DMS 273 treated with DMSO at 0.1 percent for 48 hours (cell line): ENCODE results near the gene BORCS5.
"Not testable (repeated sequence)": the region's sequence is repeated elsewhere in the genome, so short reads cannot be mapped to it uniquely, and the experiment has no call there.

Source experiments
- DNase-seq: peaks from one replicate; lab custom pipeline; 2025; lab: John Stamatoyannopoulos, UW

The BORCS5 gene

DNA sequence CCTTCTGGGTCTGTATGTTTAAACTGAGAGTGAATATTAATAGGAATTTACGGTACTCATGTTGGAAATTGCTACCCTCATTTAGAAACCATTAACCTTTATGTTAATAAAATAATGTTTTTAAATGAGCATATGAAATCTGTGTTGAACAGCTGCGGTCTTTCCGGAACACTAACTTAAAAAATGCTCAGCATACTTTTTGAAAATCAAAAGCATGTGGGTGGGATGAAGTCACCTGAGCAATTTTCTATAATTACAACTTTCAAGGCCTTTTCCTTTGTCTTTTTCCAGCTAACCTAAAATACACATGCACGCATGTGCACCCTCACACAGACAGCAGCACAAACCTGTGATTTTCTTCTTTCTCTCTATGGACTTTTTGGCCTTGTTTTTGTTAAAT is 39.8 kb downstream of the BORCS5 start:
- no peak for DNase-seq

DNA sequence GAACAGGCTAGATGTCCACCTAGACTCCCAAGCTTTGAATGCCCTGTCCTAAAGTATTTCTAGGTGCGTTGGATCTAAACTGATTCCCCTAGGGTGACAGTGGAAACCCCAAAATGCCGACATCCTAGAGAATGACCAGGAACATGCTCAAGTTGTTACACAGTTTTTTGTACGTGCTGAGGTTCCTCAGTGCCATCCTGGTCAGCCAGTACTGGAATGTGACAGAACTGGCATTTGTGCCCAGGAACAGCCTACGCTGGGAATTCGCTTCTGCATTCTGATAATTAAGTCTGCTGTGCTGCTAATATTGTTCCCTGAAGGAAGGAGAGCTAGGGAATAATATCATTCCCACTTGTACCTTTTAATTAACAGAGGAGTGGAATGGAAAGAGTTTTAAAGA is 40.3 kb downstream of the BORCS5 start:
- DNase-seq: no peak

DNA sequence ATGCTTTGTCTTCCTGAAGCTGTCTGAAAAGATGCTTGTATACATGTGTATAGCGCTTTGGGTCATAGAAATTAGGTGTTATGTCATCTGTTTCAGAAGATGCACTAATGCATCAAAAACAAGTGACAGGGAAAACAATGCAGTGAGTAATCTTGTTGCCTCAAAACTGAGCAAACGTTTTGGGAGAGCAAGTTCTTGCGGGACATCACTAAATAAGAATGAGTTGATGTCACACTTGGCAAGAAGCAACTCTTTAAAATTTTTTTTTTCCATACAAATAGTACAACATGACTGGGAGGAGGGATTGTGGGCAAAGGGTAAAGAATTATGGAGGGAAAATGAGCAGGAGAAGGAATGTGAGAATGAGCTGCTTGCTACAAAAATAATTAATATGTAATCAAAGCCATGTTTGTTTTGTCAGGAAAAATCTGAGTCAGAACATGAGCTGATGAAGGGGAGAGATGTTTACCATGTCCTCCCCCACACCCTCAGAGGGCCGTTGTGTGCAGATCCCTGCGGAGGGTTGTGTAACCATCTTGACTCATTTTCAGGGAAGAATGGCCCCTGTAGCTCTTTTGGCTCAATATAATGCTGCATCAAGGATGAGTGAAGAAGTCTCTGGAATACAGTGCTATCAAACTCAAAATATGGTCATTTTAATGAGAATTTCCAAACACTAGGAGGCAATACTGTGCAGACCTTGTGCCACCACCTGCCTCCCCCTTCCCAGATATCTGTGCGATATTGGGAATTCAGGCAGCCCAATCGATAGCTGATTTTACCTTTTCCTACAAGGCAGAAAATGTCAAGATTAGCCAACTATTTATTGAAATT is 41.4 kb downstream of the BORCS5 start:
- DNase-seq: no peak

DNA sequence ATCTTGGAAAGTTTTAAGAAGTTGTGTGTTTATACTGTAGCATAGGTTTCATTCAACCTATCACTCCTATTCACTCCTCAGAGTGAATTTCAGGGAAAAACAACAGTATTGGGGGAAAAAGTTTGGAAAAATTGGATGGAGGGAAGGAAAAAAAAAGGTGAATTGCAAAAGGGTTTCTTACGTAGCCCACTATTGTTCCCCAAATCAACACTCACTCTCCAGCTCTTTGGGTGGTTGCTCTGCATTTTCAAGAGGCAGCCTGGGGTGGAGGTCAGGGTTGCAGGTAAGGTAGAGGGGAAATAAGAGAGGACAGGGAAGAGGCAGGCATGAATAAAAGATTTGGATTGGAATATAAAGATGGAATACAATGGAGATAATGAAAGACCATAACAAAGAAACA is 42.3 kb downstream of the BORCS5 start:
- DNase-seq: no peak

DNA sequence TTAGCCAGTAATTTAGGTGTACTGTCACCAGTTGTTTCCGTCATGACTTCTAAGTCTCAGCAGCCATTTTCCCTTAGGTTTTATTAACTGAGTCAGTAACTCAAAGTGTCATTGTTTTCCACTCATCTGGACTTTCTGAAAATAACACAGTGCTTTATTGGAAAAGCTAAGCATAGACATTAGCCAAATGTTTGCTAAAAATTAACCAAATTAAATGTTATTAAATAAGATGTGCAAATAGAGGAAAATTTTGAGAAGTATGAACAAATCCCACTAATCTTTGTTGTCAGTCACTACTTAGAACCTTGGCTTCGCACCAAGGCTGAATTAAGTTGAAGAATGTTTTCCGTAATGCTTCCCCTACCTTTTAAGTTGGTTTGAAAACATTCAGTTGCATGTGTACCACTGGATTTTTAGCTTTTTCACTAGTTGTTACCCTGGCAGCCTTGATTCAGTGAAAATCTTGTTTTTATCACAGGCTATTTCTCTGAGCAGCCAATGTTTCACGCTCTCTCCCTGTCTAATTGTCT is 43.0 kb downstream of the BORCS5 start:
- no peak for DNase-seq

DNA sequence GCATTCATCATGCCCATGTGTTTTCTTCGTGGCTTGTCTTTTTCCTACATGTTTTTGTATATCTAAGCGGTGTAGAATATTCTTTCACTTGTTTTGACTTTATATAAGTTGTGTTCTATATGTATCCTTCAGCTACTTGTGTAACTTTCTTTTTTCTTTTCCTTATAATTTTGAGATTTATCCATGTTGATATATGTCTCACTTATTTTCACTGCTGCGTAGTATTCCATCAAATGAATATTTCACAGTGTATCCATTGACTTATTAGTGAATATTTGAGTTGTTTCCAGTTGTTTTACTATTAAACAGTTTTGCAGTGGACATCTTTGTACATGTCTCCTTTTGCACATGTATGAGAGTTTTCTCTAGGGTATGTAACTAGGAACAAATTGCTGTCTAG is 43.9 kb downstream of the BORCS5 start:
- no peak for DNase-seq

DNA sequence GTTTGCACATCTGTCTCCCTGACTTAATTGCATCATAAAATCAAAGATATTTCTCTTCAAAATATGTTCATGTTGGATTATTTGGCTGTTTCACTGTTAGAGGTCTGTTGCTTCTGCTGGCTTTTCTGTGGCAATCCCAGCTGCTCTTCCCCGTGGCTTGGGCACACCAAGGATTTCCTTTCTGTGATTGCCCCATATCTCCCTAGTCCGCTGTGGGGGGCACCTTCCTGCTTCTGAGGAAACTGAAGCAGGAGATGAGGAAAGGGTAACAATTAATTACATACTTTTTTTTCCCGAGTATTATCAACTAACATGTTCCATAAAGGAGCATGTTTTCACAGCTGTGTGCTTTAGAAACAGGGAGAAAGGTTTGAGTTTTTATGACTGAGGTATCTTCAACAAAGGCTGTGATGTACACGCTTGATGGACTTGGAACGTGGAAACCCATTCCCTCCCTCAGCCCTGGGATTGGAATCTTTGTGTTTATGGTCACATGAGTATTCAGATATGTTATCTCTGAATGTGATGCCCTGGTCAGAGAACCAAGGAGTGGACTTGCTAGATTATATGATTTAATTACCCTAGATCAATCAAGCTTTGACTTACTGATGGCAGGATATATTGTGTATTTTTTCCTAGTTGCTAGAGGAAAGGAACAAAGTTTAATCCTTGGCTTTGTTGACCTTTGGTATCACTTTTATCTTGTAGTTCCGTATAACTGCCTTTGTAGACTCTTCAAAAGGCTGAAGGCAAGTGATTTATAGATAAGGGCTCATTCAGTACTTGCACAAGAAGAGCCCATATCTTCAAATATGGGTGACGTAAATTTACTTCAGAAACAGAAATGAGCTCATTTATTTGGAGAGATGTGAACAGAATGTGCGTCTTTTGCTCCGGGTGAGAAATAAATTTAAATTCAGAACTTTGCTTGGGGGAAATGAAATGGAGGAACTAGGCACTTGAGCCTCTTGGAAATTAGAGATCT is 46.7 kb downstream of the BORCS5 start:
- no peak for DNase-seq

DNA sequence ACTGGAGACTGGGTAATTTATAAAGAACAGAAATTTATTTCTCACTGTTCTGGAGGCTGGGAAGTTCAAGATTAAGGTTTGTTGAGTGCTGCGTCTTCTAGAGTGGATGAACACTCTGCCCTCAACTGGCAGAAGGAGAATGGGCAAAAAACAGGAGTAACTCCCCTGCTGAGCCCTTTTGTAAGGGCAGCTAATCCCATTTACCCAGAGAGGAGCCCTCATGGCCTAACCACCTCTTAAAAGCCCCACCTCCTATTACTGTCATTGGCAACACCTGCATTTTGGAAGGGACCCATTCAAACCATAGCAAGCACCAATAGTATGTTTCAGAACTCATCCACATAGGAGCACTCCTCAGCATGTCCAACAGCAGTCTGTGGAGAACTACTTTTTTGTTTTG is 47.4 kb downstream of the BORCS5 start:
- no peak for DNase-seq

DNA sequence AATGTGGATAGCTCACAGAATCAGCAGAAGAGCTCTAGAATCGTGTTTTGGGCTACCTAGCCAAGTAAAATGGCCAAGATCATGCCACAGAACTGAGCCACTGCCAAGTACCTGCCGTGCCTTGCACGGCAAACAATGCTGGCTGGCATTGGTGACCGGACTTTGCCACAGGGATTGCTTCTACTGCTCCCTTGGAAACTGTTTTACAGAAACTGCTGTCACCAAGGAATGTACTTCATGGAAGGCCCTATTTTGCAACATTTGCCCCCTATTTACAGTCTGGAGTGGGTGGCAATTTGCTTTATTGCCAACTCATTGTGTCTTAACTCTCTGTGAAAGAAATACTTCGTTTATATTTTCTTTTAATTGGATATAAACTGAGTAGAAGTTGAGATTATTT is 49.0 kb downstream of the BORCS5 start:
- DNase-seq: no peak

DNA sequence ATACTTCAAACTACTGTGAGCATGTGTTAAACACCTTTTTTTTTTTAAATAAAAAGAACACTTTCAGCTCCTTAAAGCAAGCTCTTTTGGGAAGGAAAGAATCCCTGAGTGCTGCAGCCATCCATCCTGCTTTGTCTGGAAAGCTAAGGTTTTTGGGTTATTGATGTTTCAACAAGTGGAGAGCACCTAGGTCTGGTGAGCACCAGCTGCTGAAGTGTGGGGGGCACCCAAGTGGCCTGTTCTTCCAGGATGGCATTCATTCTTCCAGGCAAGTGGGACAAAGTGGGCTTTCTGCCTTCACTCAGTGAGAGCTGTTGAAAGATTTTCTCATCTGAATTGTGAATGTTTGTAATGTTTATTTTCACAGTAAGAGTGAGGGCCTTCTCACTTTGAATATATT is 49.9 kb downstream of the BORCS5 start:
- DNase-seq: no peak

DNA sequence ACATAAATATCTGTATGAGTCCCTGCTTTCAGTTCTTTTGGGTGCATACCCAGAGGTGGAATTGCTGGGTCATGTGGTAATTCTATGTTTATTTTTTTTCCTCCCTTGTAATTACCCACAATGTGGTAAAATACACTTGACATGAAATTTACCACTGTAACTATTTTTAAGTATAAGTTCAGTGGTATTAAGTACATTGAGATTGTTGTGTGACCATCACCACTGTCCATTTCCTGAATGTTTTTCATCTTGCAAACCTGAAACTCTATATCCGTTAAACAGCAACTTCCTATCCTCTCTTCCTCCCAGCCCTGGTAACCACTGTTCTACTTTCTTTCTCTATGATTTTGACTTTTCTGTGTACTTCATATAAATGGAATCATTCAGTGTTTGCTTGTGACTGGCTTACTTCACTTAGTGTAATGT is 51.4 kb downstream of the BORCS5 start:
- no peak for DNase-seq

DNA sequence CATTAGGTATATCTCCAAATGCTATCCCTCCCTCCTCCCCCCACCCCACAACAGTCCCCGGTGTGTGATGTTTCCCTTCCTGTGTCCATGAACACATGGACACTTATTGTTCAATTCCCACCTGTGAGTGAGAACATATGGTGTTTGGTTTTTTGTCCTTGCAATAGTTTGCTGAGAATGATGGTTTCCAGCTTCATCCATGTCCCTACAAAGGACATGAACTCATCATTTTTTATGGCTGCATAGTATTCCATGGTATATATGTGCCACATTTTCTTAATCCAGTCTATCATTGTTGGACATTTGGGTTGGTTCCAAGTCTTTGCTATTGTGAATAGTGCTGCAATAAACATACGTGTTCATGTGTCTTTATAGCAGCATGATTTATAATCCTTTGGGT is 52.5 kb downstream of the BORCS5 start:
- DNase-seq: not testable (repeated sequence)

DNA sequence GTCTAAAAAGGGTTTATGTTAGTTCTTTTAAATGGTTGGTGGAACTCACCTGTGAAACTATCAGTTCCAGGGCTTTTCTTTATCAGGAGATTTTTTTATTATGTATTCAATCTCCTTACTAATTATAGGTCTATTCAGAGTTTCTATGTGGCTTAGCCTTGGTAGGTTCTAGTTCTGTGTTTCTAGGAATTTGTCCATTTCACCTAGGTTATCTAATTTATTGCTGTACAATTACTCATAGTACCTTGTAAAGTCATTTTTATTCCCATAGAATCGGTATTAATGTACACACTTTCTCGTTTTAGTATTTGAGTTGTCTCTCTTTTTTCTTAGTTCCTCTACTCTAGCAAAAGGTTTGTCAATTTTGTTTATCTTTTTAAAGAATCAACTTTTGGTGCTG is 59.0 kb downstream of the BORCS5 start:
- no peak for DNase-seq

DNA sequence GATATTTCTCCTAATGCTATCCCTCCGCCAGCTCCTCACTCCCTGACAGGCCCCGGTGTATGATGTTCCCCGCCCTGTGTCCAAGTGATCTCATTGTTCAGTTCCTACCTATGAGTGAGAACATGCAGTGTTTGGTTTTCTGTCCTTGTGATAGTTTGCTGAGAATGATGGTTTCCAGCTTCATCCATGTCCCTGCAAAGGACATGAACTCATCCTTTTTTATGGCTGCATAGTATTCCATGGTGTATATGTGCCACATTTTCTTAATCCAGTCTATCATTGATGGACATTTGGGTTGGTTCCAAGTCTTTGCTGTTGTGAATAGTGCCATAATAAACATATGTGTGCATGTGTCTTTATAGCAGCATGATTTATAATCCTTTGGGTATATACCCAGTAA is 62.3 kb downstream of the BORCS5 start:
- DNase-seq: not testable (repeated sequence)

DNA sequence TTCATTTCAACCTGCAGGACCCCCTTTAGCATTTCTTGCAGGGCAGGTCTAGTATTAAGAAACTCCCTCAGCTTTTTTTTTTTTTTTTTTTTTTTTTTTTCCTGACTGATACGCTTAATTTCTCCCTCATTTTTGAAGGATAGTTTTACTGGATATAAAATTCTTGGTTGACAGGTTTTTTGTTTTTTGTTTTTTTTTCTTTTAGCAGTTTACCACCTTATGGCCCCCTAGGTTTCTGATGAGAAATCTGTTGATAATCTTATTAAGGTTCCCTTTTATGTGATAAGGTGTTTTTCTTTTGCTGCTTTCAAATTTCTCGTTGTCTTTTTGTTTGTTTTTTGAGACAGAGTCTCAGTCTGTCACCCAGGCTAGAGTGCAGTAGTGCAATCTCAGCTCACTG is 66.5 kb downstream of the BORCS5 start:
- no peak for DNase-seq

DNA sequence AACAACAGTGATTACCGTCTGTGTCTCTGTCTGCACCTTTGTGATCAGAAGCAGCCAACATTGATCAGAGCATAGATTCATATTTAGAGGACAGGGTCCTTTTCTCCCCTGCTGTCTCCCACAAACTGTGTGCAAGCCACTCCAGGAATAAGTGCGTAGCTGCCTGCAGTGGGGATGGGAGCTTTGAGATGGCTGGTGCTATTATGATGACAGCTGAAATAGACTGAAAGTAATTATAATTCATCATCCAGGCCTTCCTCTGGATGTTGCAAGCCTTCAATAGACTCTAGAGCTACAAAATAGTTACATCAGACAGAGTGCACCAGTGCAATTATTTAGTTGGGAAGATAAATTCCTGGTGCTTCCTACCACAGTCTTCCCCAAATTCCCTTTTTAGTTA is 68.1 kb downstream of the BORCS5 start:
- DNase-seq: no peak

DNA sequence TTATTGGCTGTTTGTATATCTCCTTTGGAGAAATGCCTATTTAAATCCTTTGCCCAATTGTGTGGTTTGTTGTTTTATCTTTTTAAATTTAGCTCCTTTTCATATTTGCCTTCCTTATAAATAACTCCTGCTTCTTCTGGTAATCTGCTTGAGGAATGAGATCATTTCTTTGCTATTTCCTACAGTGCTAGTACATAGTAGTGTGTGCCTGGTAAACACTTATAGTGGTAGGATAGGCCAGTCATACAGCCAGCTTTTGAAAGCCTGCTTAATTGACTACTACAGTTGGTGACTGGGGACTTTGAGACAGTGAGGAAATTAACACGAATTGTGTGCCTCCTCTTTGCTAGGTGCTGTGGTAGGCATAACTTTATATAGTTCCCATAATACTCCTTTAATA is 68.7 kb downstream of the BORCS5 start:
- no peak for DNase-seq

DNA sequence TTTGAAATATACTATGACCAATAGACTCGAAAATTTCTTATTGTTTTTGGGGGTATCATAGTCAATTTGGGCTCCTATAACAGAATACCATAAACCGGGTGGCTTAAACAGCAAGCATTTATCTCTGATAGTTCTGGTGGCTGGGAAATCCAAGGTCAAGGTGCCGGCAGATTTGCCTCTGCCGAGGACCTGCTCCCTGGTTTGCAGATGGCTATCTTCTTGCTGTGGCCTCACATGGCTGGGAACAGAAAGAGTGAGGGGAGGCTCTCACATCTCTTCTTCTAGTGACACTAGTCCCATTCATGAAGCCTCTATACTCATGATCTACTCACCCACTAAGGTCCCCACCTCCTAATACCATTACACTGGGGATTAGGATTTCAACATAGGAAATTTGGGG is 70.7 kb downstream of the BORCS5 start:
- DNase-seq: no peak

DNA sequence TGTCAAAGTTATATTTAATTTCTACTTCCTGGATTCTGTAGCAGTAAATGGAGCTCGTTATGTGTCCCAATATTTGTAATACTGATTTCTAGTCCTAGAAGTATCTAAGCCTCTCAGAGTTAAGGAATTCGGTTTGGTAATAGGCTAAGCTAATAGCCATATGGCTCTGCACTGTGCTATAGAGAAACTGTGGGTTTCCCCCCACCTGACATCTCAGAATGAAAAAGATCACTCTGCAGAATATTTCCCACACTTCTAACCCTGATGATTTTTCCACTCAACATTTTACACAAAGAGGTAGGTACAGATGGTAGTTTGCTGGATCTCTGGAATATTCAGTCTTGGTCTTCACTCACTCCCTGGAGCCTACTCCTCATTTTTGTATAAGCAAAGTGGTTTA is 71.2 kb downstream of the BORCS5 start:
- no peak for DNase-seq

DNA sequence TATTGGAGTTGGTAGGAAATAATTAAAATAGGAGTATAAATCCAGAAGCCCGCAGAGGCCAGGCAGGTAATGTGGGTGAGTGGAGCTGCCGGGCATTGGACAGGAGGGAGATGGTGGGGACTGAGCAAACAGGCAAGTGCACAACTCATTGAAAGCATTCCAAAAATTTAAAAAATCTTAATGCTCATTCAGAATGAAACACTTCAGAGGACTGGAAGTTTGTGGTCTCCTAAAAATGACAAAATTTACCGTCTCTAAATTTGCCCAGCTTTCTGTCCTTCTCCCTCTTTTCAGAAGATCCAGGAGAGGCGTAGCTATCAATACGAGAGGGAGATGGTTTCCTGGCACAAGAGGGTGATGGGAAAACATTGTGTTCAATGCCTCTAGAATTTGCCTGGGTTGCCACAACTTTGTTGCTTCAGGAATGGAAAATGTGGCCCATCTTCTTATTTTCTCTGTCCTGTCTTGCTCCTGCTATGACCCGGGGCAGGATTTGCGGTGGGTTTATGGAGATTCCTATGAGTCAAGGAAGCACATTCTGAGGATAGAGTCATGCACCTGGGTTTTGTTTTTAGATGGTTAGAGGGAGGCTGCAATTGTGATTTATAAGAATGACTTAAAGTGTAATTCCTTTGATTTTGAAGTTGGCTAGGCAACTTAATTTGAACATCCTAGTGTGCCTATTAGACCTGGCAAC is 72.2 kb downstream of the BORCS5 start:
- DNase-seq: no peak

DNA sequence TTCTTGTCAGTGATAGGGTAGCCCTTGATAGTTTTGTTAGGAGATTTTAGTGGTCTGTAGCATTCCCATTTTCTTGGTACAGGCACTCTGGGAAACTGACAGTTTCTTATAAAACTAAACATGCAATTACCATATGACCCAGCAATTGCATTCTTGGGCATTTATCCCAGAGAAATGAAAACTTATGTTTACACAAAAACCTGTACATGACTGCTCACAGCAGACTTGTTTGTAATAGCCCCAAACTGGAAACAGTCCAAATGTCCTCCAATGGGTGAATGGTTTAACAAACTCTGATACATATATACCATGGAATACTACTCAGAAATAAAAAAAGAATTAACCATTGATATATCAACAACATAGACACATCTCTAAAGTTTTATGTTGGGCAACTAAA is 75.5 kb downstream of the BORCS5 start:
- no peak for DNase-seq

DNA sequence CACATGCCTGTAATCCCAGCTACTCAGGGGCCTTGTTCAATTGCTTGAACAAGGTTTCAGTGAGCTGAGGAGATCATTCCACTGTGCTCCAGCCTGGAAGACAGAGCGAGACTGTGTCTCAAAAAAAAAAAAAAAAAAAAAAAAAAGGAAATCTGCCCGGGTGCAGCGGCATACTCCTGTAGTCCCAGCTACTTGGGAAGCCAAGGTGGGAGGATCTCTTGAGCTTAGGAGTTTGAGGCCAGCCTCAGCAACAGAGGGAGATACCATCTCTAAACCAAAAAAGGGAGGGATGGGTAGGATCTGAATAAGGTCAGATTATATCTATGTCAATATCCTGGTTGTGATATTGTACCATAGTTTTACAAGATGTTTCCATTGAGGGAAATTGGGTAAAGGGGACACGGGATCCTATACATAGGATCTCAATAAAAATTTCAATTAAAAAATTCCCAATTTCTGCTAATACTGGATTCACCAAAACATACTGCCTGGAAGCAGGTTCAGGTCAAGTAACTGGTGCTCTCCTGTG is 76.4 kb downstream of the BORCS5 start:
- no peak for DNase-seq
